HEK293 (cell line): ENCODE data around the gene RNASE8.

ENCODE experiments used
- BCL11B ChIP-seq: fragments of 450-650 bp; formaldehyde crosslinking; IDR thresholded peaks from 2 replicates; pipeline ENCODE4 v1.5.1; 2016; ENCODE audit warnings: low read depth, missing biosample characterization, missing genetic modification characterization
- KLF8 ChIP-seq: fragments of 450-650 bp; formaldehyde crosslinking; IDR thresholded peaks from 2 replicates; pipeline ENCODE4 v1.5.1; 2016; ENCODE audit warnings: missing biosample characterization, missing genetic modification characterization
- MYNN ChIP-seq: fragments of 450-650 bp; formaldehyde crosslinking; IDR thresholded peaks from 2 replicates; pipeline ENCODE4 v1.5.1; 2016; ENCODE audit warnings: missing biosample characterization, missing genetic modification characterization, borderline replicate concordance
- TRIM28 ChIP-seq: IDR thresholded peaks from 2 replicates; pipeline ENCODE4 v1.6.1; 2011; ENCODE audit warnings: low read length, control low read depth, borderline replicate concordance
- ZFHX2 ChIP-seq: fragments of 450-650 bp; formaldehyde crosslinking; conservative IDR thresholded peaks from 2 replicates; pipeline ENCODE4 v1.5.1; 2016; ENCODE audit warnings: missing biosample characterization, missing genetic modification characterization
- ZNF184 ChIP-seq: fragments of 450-650 bp; IDR thresholded peaks from 2 replicates; pipeline ENCODE4 v1.5.1; 2018; ENCODE audit warnings: missing biosample characterization, mild to moderate bottlenecking, missing genetic modification characterization
- ZNF292 ChIP-seq: fragments of 450-650 bp; formaldehyde crosslinking; IDR thresholded peaks from 2 replicates; pipeline ENCODE4 v1.5.1; 2016; ENCODE audit warnings: low read depth, missing biosample characterization, missing genetic modification characterization, borderline replicate concordance
- ZNF311 ChIP-seq: fragments of 450-650 bp; formaldehyde crosslinking; IDR thresholded peaks from 2 replicates; pipeline ENCODE4 v1.5.1; 2017; ENCODE audit warnings: missing biosample characterization, missing genetic modification characterization, borderline replicate concordance
- ZNF335 ChIP-seq: fragments of 450-650 bp; formaldehyde crosslinking; conservative IDR thresholded peaks from 2 replicates; pipeline ENCODE4 v1.5.1; 2016; ENCODE audit warnings: missing biosample characterization, missing genetic modification characterization
- ZNF354C ChIP-seq: fragments of 450-650 bp; formaldehyde crosslinking; IDR thresholded peaks from 2 replicates; pipeline ENCODE4 v1.5.1; 2016; ENCODE audit warnings: missing biosample characterization, missing genetic modification characterization, low read depth, borderline replicate concordance
- ZNF391 ChIP-seq: fragments of 450-650 bp; formaldehyde crosslinking; IDR thresholded peaks from 2 replicates; pipeline ENCODE4 v1.5.1; 2016; ENCODE audit warnings: low read depth, missing biosample characterization, missing genetic modification characterization, borderline replicate concordance
- ZNF701 ChIP-seq: fragments of 450-650 bp; formaldehyde crosslinking; IDR thresholded peaks from 2 replicates; pipeline ENCODE4 v1.5.1; 2016; ENCODE audit warnings: missing biosample characterization, missing genetic modification characterization
- ZNF76 ChIP-seq: fragments of 450-650 bp; formaldehyde crosslinking; IDR thresholded peaks from 2 replicates; pipeline ENCODE4; 2016; ENCODE audit warnings: low read depth, missing biosample characterization, missing genetic modification characterization, borderline replicate concordance
- ZNF837 ChIP-seq: fragments of 450-650 bp; formaldehyde crosslinking; IDR thresholded peaks from 2 replicates; pipeline ENCODE4 v1.5.1; 2016; ENCODE audit warnings: missing biosample characterization, missing genetic modification characterization
- TF ChIP-seq, protein P1 (sequence below): fragments of 450-650 bp; formaldehyde crosslinking; IDR thresholded peaks from 2 replicates; pipeline ENCODE4 v1.5.1; 2017; ENCODE audit warnings: missing biosample characterization, mild to moderate bottlenecking, missing genetic modification characterization, moderate library complexity
- TF ChIP-seq, protein P2 (sequence below): fragments of 450-650 bp; IDR thresholded peaks from 2 replicates; pipeline ENCODE4 v1.5.1; 2018; ENCODE audit warnings: missing biosample characterization, missing genetic modification characterization
- TF ChIP-seq, protein P3 (sequence below): fragments of 450-650 bp; formaldehyde crosslinking; IDR thresholded peaks from 2 replicates; pipeline ENCODE4 v1.5.1; 2017; ENCODE audit warnings: missing biosample characterization, missing genetic modification characterization
- TF ChIP-seq, protein P4 (sequence below): fragments of 450-650 bp; formaldehyde crosslinking; IDR thresholded peaks from 2 replicates; pipeline ENCODE4 v1.5.1; 2016; ENCODE audit warnings: missing biosample characterization, missing genetic modification characterization, borderline replicate concordance
- TF ChIP-seq, protein P5 (sequence below): fragments of 450-650 bp; formaldehyde crosslinking; IDR thresholded peaks from 2 replicates; pipeline ENCODE4 v1.5.1; 2016; ENCODE audit warnings: missing biosample characterization, missing genetic modification characterization
- TF ChIP-seq, protein P6 (sequence below): fragments of 450-650 bp; formaldehyde crosslinking; IDR thresholded peaks from 2 replicates; pipeline ENCODE4 v1.5.1; 2016; ENCODE audit warnings: missing biosample characterization, missing genetic modification characterization

Gene RNASE8

DNA sequence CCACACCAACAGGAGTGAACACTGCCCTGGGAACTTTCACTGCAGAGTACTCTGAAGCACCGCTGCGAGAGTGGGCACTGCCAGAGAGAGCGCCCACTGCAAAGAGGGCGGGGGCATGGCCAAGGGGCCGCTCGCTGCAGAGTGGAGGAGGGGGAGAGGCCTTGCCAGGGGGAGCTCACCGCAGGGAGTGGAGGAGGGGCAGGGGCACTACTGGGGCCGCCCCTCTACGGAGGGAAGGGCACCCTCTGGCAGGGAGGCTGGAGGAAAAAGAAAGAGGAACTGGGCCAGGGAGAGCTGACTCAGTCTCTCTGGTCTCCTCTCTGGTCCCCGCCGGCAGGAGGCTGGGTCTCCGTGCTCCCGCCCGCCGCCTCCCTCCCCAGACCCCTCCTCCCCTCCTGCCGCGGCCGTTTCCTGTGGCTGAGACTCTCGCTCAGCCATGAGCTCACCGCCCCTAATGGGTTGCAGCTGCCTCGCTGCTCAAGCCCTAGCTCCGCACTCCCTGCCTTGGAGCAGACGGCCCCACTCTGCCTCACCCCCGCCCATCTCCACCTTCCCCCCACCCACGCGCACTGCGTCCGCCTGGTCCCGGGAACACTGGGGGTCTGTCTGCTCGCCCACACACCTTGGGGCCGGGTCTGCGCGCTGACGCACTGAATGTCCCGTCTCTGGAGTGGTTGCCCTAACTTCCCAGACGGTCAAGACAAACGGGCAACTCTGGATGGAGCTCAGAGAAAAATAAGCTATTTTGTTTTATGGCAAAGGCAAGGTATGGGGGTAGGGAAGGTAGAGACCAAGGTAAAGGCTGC, 13.8 kb downstream of the RNASE8 start (continued):
- TF ChIP-seq, protein P1, sequence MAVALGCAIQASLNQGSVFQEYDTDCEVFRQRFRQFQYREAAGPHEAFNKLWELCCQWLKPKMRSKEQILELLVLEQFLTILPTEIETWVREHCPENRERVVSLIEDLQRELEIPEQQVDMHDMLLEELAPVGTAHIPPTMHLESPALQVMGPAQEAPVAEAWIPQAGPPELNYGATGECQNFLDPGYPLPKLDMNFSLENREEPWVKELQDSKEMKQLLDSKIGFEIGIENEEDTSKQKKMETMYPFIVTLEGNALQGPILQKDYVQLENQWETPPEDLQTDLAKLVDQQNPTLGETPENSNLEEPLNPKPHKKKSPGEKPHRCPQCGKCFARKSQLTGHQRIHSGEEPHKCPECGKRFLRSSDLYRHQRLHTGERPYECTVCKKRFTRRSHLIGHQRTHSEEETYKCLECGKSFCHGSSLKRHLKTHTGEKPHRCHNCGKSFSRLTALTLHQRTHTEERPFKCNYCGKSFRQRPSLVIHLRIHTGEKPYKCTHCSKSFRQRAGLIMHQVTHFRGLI (tag by site-specific recombination), result 0 out of 2 replicates have a peak, but pooled peaks have one; percentile 13
- TF ChIP-seq ZNF354C (tag by site-specific recombination) (no peak), ZNF391 (tag by site-specific recombination) (no peak), ZFHX2 (tag by site-specific recombination) (peak; percentile 95), ZNF76 (tag by site-specific recombination) (peak; percentile 44; the same call in 1 of the 2 replicates), ZNF292 (tag by site-specific recombination) (no peak), TRIM28 (no peak), ZNF184 (tag by site-specific recombination) (no peak), ZNF837 (no peak), KLF8 (tag by site-specific recombination) (peak; percentile 70; the same call in 1 of the 2 replicates), BCL11B (tag by site-specific recombination) (no peak), ZNF701 (no peak), ZNF335 (no peak), MYNN (tag by site-specific recombination) (no peak), ZNF311 (no peak)
- TF ChIP-seq, protein P2, sequence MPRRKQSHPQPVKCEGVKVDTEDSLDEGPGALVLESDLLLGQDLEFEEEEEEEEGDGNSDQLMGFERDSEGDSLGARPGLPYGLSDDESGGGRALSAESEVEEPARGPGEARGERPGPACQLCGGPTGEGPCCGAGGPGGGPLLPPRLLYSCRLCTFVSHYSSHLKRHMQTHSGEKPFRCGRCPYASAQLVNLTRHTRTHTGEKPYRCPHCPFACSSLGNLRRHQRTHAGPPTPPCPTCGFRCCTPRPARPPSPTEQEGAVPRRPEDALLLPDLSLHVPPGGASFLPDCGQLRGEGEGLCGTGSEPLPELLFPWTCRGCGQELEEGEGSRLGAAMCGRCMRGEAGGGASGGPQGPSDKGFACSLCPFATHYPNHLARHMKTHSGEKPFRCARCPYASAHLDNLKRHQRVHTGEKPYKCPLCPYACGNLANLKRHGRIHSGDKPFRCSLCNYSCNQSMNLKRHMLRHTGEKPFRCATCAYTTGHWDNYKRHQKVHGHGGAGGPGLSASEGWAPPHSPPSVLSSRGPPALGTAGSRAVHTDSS (tag by site-specific recombination), result no peak
- TF ChIP-seq, protein P3, sequence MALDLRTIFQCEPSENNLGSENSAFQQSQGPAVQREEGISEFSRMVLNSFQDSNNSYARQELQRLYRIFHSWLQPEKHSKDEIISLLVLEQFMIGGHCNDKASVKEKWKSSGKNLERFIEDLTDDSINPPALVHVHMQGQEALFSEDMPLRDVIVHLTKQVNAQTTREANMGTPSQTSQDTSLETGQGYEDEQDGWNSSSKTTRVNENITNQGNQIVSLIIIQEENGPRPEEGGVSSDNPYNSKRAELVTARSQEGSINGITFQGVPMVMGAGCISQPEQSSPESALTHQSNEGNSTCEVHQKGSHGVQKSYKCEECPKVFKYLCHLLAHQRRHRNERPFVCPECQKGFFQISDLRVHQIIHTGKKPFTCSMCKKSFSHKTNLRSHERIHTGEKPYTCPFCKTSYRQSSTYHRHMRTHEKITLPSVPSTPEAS (tag by site-specific recombination), result no peak; the same call in 1 of the 2 replicates
- TF ChIP-seq, protein P4, sequence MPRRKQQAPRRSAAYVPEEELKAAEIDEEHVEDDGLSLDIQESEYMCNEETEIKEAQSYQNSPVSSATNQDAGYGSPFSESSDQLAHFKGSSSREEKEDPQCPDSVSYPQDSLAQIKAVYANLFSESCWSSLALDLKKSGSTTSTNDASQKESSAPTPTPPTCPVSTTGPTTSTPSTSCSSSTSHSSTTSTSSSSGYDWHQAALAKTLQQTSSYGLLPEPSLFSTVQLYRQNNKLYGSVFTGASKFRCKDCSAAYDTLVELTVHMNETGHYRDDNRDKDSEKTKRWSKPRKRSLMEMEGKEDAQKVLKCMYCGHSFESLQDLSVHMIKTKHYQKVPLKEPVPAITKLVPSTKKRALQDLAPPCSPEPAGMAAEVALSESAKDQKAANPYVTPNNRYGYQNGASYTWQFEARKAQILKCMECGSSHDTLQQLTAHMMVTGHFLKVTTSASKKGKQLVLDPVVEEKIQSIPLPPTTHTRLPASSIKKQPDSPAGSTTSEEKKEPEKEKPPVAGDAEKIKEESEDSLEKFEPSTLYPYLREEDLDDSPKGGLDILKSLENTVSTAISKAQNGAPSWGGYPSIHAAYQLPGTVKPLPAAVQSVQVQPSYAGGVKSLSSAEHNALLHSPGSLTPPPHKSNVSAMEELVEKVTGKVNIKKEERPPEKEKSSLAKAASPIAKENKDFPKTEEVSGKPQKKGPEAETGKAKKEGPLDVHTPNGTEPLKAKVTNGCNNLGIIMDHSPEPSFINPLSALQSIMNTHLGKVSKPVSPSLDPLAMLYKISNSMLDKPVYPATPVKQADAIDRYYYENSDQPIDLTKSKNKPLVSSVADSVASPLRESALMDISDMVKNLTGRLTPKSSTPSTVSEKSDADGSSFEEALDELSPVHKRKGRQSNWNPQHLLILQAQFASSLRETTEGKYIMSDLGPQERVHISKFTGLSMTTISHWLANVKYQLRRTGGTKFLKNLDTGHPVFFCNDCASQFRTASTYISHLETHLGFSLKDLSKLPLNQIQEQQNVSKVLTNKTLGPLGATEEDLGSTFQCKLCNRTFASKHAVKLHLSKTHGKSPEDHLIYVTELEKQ, result no peak
- TF ChIP-seq, protein P5, sequence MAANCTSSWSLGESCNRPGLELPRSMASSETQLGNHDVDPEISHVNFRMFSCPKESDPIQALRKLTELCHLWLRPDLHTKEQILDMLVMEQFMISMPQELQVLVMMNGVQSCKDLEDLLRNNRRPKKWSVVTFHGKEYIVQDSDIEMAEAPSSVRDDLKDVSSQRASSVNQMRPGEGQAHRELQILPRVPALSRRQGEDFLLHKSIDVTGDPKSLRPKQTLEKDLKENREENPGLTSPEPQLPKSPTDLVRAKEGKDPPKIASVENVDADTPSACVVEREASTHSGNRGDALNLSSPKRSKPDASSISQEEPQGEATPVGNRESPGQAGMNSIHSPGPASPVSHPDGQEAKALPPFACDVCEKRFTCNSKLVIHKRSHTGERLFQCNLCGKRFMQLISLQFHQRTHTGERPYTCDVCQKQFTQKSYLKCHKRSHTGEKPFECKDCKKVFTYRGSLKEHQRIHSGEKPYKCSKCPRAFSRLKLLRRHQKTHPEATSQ, result no peak
- TF ChIP-seq, protein P6, sequence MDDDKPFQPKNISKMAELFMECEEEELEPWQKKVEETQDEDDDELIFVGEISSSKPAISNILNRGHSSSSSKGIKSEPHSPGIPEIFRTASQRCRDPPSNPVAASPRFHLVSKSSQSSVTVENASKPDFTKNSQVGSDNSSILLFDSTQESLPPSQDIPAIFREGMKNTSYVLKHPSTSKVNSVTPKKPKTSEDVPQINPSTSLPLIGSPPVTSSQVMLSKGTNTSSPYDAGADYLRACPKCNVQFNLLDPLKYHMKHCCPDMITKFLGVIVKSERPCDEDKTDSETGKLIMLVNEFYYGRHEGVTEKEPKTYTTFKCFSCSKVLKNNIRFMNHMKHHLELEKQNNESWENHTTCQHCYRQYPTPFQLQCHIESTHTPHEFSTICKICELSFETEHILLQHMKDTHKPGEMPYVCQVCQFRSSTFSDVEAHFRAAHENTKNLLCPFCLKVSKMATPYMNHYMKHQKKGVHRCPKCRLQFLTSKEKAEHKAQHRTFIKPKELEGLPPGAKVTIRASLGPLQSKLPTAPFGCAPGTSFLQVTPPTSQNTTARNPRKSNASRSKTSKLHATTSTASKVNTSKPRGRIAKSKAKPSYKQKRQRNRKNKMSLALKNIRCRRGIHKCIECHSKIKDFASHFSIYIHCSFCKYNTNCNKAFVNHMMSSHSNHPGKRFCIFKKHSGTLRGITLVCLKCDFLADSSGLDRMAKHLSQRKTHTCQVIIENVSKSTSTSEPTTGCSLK (tag by site-specific recombination), result no peak
